GM12892 (cell line): ENCODE data around the gene STK10.
"Not testable (repeated sequence)": the region's sequence is repeated elsewhere in the genome, so short reads cannot be mapped to it uniquely, and the experiment has no call there.

Experiments
- POLR2A ChIP-seq: IDR thresholded peaks from 2 replicates; pipeline ENCODE4 v1.6.1; 2011; ENCODE audit warnings: low read depth, low read length, control low read depth
- POLR2AphosphoS5 ChIP-seq: IDR thresholded peaks from 2 replicates; pipeline ENCODE4 v1.6.1; 2011; ENCODE audit warnings: low read depth, low read length, control low read depth
- TAF1 ChIP-seq: IDR thresholded peaks from 2 replicates; pipeline ENCODE4 v1.6.1; 2011; ENCODE audit warnings: low read depth, mild to moderate bottlenecking, control low read depth, low read length, borderline replicate concordance

- not testable (repeated sequence) for TF ChIP-seq POLR2A, POLR2AphosphoS5, TAF1
These were observed 38.5 kb downstream of the STK10 start for GRCh38 chr5:172149481-172149880.
